HepG2 (cell line): ENCODE data around the gene CLEC2D. TPM values are rescaled to one million over a fixed set of nuclear protein-coding genes. Genes with fewer than 3 reads are reported as not detected.

Experiments
- ATAC-seq: fragments of 200-7000 bp; cut with Tn5 transposase; 3 replicates; pipeline ENCODE4 v1.9.1; 2020; ENCODE audit warnings: mild to moderate bottlenecking, moderate library complexity
- BruUV-seq: library from RNA; stranded (reverse); fragments of 400-500 nt; replicated peaks from 2 replicates; lab custom pipeline; 2021; lab: Mats Ljungman, UMichigan
- CTCF ChIA-PET: fragments of 300-600 bp; formaldehyde crosslinking; extraction: SDS; loops from one replicate; lab custom pipeline; 2021; ENCODE audit warnings: low total read pairs, inconsistent platforms, low intra/inter-chr PET ratio; lab: Yijun Ruan, JAX
- POLR2A ChIA-PET: fragments of 350-600 bp; sonication (Branson Sonifier 250); formaldehyde crosslinking; loops from one replicate; lab custom pipeline; 2020; ENCODE audit warnings: antibody characterized with exemption, inconsistent platforms; lab: Yijun Ruan, JAX
- DNase-seq: peaks from one replicate; pipeline ENCODE4 v3.0.0-alpha.2; 2015; ENCODE audit warnings: low spot score
- FAIRE-seq: peaks from 3 replicates; lab custom pipeline; 2011; peaks lifted over from hg19 to GRCh38; lab: Jason Lieb, UNC
- H2AFZ ChIP-seq: one replicate; pipeline ENCODE4 v1.6.1; 2011; ENCODE audit warnings: low read length, inconsistent platforms
- H3K27ac ChIP-seq: fragments of 300-600 bp; 3 replicates; pipeline ENCODE4 v1.8.0; 2011; ENCODE audit warnings: mixed run types, mild to moderate bottlenecking, mixed read lengths, low read length, inconsistent platforms; ENCODE audit not compliant: insufficient read depth; ENCODE audit errors: extremely low read length
- H3K27me3 ChIP-seq, 2 experiments: fragments of 200-600 bp in 1 of 2; 2 replicates in 1 of 2; 3 replicates in 1 of 2; pipeline versions ENCODE4 v1.6.0 to v1.8.0; 2011; ENCODE audit warnings: low read length in 2 of 2, mild to moderate bottlenecking in 2 of 2, moderate library complexity in 2 of 2, inconsistent platforms in 1 of 2; ENCODE audit not compliant: insufficient read depth in 2 of 2, control insufficient read depth in 1 of 2
- H3K36me3 ChIP-seq, 2 experiments: fragments of 200-600 bp in 1 of 2; replicated peaks in 1 of 2; 2 replicates in 1 of 2; 3 replicates in 1 of 2; pipeline versions ENCODE4 v1.5.1 to v1.8.0; 2011; ENCODE audit warnings: low read length in 2 of 2, inconsistent platforms in 1 of 2; ENCODE audit not compliant: insufficient read depth in 2 of 2, control insufficient read depth in 1 of 2
- H3K4me1 ChIP-seq: 2 replicates; pipeline ENCODE4 v1.5.1; 2012; ENCODE audit warnings: low read length, inconsistent platforms; ENCODE audit not compliant: insufficient read depth
- H3K4me2 ChIP-seq: 2 replicates; pipeline ENCODE4 v1.6.0; 2011; ENCODE audit warnings: low read depth, low read length, inconsistent platforms
- H3K4me3 ChIP-seq, 3 experiments: fragments of 200-600 bp in 1 of 3; sonication (generic), shearing (Covaris generic) in 1 of 3; replicated peaks in 1 of 3; 2 replicates each; pipeline ENCODE4 v1.5.1; 2011 to 2016; ENCODE audit warnings: low read length in 3 of 3, inconsistent platforms in 2 of 3, low read depth in 2 of 3, mild to moderate bottlenecking in 2 of 3, control low read depth in 1 of 3, mixed read lengths in 1 of 3; ENCODE audit not compliant: insufficient read depth in 1 of 3
- H3K79me2 ChIP-seq: one replicate; pipeline ENCODE4 v1.6.1; 2011; ENCODE audit warnings: low read length, inconsistent platforms; ENCODE audit not compliant: insufficient read depth
- H3K9ac ChIP-seq: 2 replicates; pipeline ENCODE4 v1.6.0; 2011; ENCODE audit warnings: mild to moderate bottlenecking, low read depth, low read length, inconsistent platforms; ENCODE audit not compliant: insufficient read depth
- H3K9me3 ChIP-seq: 2 replicates; pipeline ENCODE4 v1.5.1; 2012; ENCODE audit warnings: mild to moderate bottlenecking, low read length
- H4K20me1 ChIP-seq: 2 replicates; pipeline ENCODE4 v1.6.0; 2011; ENCODE audit warnings: inconsistent platforms, mild to moderate bottlenecking, low read length, moderate library complexity; ENCODE audit not compliant: insufficient read depth
- ETV5 ChIP-seq: IDR thresholded peaks from 2 replicates; pipeline ENCODE4 v1.6.1; 2018; ENCODE audit warnings: missing biosample characterization, missing genetic modification reagents, inconsistent platforms, borderline replicate concordance
- FOXA3 ChIP-seq: IDR thresholded peaks from 2 replicates; pipeline ENCODE4 v1.6.1; 2016; ENCODE audit warnings: missing genetic modification reagents, missing compliant biosample characterization
- GZF1 ChIP-seq: sonication (generic); formaldehyde crosslinking; IDR thresholded peaks from 2 replicates; pipeline ENCODE4 v1.5.1; 2020; ENCODE audit warnings: mild to moderate bottlenecking, missing genetic modification reagents
- SSRP1 ChIP-seq: IDR thresholded peaks from 2 replicates; pipeline ENCODE4 v1.6.1; 2016; ENCODE audit warnings: control low read depth
- STAT5B ChIP-seq: sonication (generic); formaldehyde crosslinking; IDR thresholded peaks from 2 replicates; pipeline ENCODE4 v1.4.0; 2020; ENCODE audit warnings: missing genetic modification reagents
- TOPORS ChIP-seq: sonication (generic); formaldehyde crosslinking; IDR thresholded peaks from 2 replicates; pipeline ENCODE4 v1.8.0; 2023; ENCODE audit warnings: mild to moderate bottlenecking, missing genetic modification reagents
- ZNF17 ChIP-seq: sonication (generic); formaldehyde crosslinking; IDR thresholded peaks from 2 replicates; pipeline ENCODE4 v1.5.0; 2020; ENCODE audit warnings: mild to moderate bottlenecking, missing genetic modification reagents
- ZNF44 ChIP-seq: sonication (generic); formaldehyde crosslinking; IDR thresholded peaks from 2 replicates; pipeline ENCODE4 v1.5.1; 2020; ENCODE audit warnings: mild to moderate bottlenecking, missing genetic modification reagents
- WGBS: methylation state at CpG from one replicate; pipeline ENCODE4 v1.1.6; 2017; ENCODE audit warnings: low lambda C conversion rate; 5-methylcytosine and 5-hydroxymethylcytosine counted together
- in situ Hi-C: cut with HindIII; loops from 2 replicates; pipeline ENCODE4 v1.10.0; 2017; ENCODE audit warnings: low pct_unique_long_range_greater_than_20kb; ENCODE audit not compliant: extremely low pct_ligation_motif_present
- intact Hi-C: fragments of 100-400 bp; cut with micrococcal nuclease; formaldehyde crosslinking; loops from one replicate; pipeline ENCODE4 v1.10.0; 2022; ENCODE audit not compliant: unreplicated experiment
- polyA plus RNA-seq, 8 experiments: library from polyadenylated mRNA; depleted of rRNA in 3 of 8; stranded (reverse) in 7 of 8; unstranded in 1 of 8; fragments of >200 nt; fragmentation: Illumina TruSeq in 4 of 8; extraction: Trizol in 4 of 8; gene quantifications; 2 replicates each; pipeline versions ENCODE4 v1.2.1 to v1.2.3, GENCODE V29; 2011 to 2016; ENCODE audit warnings: low read depth in 4 of 8, missing spikeins in 1 of 8, mixed read lengths in 1 of 8; ENCODE audit not compliant: insufficient read depth in 1 of 8
- total RNA-seq, 5 experiments: library from RNA; depleted of rRNA; stranded (reverse); fragments of >200 nt; fragmentation: Illumina TruSeq; extraction: Trizol; gene quantifications; 2 replicates each; pipeline ENCODE4 v1.2.3, GENCODE V29; 2016; ENCODE audit warnings: low read depth in 1 of 5
- TF ChIP-seq, protein P1 (sequence below), 2 experiments: IDR thresholded peaks; 2 replicates each; pipeline ENCODE4 v1.6.1; 2011 to 2012; ENCODE audit warnings: low read length in 2 of 2, borderline replicate concordance in 1 of 2, low read depth in 1 of 2, mild to moderate bottlenecking in 1 of 2, moderate library complexity in 1 of 2
- TF ChIP-seq, protein P2 (sequence below): sonication (generic); formaldehyde crosslinking; IDR thresholded peaks from 2 replicates; pipeline ENCODE4 v1.8.1; 2023; ENCODE audit warnings: mild to moderate bottlenecking, missing genetic modification reagents
- TF ChIP-seq, protein P3 (sequence below): sonication (generic); formaldehyde crosslinking; IDR thresholded peaks from 2 replicates; pipeline ENCODE4 v1.5.1; 2020; ENCODE audit warnings: mild to moderate bottlenecking, moderate library complexity, missing genetic modification reagents
- TF ChIP-seq, protein P4 (sequence below): sonication (generic); formaldehyde crosslinking; IDR thresholded peaks from 2 replicates; pipeline ENCODE4 v1.5.1; 2020; ENCODE audit warnings: missing genetic modification reagents, mild to moderate bottlenecking, borderline replicate concordance

The CLEC2D gene
- total and polyA plus RNA-seq, 2 of the 13 experiments (the other 11 are each of a cell fraction or from before 2014, with no cell fraction given): 2.5 to 8.6 TPM

DNA sequence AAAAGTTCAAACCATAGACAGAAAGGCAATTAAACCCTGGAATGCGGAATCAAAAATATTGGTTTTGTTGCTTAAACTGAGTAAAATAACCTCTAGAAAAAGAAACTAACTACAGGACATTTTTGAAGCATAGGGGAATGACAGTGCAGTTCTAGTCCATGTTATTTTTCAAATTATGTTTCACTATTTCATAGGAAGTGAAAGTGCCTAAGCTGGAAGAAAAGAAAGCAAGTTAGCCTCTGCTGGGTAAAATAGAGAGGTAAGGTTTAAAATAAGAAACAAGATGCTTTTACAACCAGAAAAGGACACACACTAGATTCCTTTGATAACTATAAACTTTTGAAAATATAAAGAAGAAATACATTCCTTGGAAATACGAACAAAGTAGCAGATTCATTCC lies 62.3 kb downstream of the CLEC2D start:
- Histone ChIP-seq H3K4me1 (no peaks in the 10 kb centered on the region), H3K9ac (no peak overlapping the region), H3K4me2 (no peak overlapping the region), H2AFZ (no peak overlapping the region)
- in situ Hi-C loops: no loop called here
- FAIRE-seq (no peak), ATAC-seq (no peak)
- no peak for TF ChIP-seq ETV5
- no peak for TF ChIP-seq ZNF44 (CRISPR knock-in tag)
- TF ChIP-seq, protein P1, sequence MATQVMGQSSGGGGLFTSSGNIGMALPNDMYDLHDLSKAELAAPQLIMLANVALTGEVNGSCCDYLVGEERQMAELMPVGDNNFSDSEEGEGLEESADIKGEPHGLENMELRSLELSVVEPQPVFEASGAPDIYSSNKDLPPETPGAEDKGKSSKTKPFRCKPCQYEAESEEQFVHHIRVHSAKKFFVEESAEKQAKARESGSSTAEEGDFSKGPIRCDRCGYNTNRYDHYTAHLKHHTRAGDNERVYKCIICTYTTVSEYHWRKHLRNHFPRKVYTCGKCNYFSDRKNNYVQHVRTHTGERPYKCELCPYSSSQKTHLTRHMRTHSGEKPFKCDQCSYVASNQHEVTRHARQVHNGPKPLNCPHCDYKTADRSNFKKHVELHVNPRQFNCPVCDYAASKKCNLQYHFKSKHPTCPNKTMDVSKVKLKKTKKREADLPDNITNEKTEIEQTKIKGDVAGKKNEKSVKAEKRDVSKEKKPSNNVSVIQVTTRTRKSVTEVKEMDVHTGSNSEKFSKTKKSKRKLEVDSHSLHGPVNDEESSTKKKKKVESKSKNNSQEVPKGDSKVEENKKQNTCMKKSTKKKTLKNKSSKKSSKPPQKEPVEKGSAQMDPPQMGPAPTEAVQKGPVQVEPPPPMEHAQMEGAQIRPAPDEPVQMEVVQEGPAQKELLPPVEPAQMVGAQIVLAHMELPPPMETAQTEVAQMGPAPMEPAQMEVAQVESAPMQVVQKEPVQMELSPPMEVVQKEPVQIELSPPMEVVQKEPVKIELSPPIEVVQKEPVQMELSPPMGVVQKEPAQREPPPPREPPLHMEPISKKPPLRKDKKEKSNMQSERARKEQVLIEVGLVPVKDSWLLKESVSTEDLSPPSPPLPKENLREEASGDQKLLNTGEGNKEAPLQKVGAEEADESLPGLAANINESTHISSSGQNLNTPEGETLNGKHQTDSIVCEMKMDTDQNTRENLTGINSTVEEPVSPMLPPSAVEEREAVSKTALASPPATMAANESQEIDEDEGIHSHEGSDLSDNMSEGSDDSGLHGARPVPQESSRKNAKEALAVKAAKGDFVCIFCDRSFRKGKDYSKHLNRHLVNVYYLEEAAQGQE (IDR thresholded peaks at IDR 0.05; ENCODE audit: borderline replicate concordance in 1 of 2, low read depth in 1 of 2, low read length in 2 of 2): no peak
- TF ChIP-seq TOPORS (CRISPR knock-in tag): no peak
- TF ChIP-seq STAT5B (CRISPR knock-in tag): no peak
- no peak for TF ChIP-seq SSRP1
- TF ChIP-seq, protein P2, sequence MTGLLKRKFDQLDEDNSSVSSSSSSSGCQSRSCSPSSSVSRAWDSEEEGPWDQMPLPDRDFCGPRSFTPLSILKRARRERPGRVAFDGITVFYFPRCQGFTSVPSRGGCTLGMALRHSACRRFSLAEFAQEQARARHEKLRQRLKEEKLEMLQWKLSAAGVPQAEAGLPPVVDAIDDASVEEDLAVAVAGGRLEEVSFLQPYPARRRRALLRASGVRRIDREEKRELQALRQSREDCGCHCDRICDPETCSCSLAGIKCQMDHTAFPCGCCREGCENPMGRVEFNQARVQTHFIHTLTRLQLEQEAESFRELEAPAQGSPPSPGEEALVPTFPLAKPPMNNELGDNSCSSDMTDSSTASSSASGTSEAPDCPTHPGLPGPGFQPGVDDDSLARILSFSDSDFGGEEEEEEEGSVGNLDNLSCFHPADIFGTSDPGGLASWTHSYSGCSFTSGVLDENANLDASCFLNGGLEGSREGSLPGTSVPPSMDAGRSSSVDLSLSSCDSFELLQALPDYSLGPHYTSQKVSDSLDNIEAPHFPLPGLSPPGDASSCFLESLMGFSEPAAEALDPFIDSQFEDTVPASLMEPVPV (CRISPR knock-in tag): no peak
- TF ChIP-seq GZF1 (CRISPR knock-in tag): no peak
- TF ChIP-seq, protein P3, sequence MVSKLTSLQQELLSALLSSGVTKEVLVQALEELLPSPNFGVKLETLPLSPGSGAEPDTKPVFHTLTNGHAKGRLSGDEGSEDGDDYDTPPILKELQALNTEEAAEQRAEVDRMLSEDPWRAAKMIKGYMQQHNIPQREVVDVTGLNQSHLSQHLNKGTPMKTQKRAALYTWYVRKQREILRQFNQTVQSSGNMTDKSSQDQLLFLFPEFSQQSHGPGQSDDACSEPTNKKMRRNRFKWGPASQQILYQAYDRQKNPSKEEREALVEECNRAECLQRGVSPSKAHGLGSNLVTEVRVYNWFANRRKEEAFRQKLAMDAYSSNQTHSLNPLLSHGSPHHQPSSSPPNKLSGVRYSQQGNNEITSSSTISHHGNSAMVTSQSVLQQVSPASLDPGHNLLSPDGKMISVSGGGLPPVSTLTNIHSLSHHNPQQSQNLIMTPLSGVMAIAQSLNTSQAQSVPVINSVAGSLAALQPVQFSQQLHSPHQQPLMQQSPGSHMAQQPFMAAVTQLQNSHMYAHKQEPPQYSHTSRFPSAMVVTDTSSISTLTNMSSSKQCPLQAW (CRISPR knock-in tag): no peak
- TF ChIP-seq FOXA3 (CRISPR knock-in tag): no peak
- TF ChIP-seq ZNF17: no peak
- TF ChIP-seq, protein P4, sequence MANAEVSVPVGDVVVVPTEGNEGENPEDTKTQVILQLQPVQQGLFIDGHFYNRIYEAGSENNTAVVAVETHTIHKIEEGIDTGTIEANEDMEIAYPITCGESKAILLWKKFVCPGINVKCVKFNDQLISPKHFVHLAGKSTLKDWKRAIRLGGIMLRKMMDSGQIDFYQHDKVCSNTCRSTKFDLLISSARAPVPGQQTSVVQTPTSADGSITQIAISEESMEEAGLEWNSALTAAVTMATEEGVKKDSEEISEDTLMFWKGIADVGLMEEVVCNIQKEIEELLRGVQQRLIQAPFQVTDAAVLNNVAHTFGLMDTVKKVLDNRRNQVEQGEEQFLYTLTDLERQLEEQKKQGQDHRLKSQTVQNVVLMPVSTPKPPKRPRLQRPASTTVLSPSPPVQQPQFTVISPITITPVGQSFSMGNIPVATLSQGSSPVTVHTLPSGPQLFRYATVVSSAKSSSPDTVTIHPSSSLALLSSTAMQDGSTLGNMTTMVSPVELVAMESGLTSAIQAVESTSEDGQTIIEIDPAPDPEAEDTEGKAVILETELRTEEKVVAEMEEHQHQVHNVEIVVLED (CRISPR knock-in tag): no peak
- TF ChIP-seq, all 625 proteins: peak for 0
- POLR2A ChIA-PET: no interaction called here
- 6% methylated on average over 2 of the region's 2 CpGs for WGBS
- H3K79me2 ChIP-seq: no peaks in the 10 kb centered on the region
- CTCF ChIA-PET: no interaction called here
- DNase-seq: no peak
- no peaks in the 10 kb centered on the region for H3K36me3 ChIP-seq
- no peaks in the 10 kb centered on the region for H4K20me1 ChIP-seq
- H3K27me3 ChIP-seq: 0 out of 5 replicates have a peak, but pooled peaks cover 0 to 3% of the 10 kb centered on the region in 2 experiments
- BruUV-seq: no TSS peak
- intact Hi-C loops: no loop called here
- no peak overlapping the region for H3K4me3 ChIP-seq
- H3K27ac ChIP-seq: no peak overlapping the region
- H3K9me3 ChIP-seq: no peaks in the 10 kb centered on the region
